Heart right ventricle (tissue), 16 donors: ENCODE measurements around the gene IL20. TPM values are rescaled to one million over a fixed set of nuclear protein-coding genes. Genes with fewer than 3 reads are reported as not detected.

Experiments
- ATAC-seq, 8 donors: fragments of 200-7000 bp; cut with Tn5 transposase; one replicate each; pipeline ENCODE4 v1.9.1; 2020; ENCODE audit warnings: mild to moderate bottlenecking in 8 of 8, moderate library complexity in 8 of 8, moderate number of reproducible peaks in 1 of 8
- DNase-seq, 2 donors: peaks; one replicate each; pipeline ENCODE4 v3.0.0-alpha.2; 2020
- H3K27ac ChIP-seq, 10 donors: fragments of 200-600 bp; sonication (generic) in 2 of 10; one replicate each; pipeline versions ENCODE4 v1.5.0 to v1.8.0; 2020 to 2022; ENCODE audit warnings: mild to moderate bottlenecking in 3 of 10
- H3K27me3 ChIP-seq, 7 donors: fragments of 200-600 bp; one replicate each; pipeline ENCODE4 v1.8.0; 2021 to 2022; ENCODE audit warnings: mild to moderate bottlenecking in 2 of 7
- H3K36me3 ChIP-seq, 9 donors: fragments of 200-600 bp; sonication (generic) in 1 of 9; one replicate each; pipeline versions ENCODE4 v1.5.0 to v1.8.0; 2020 to 2022; ENCODE audit warnings: mild to moderate bottlenecking in 2 of 9
- H3K4me1 ChIP-seq, 9 donors: fragments of 200-600 bp; sonication (generic) in 1 of 9; one replicate each; pipeline versions ENCODE4 v1.5.0 to v1.8.0; 2020 to 2022; ENCODE audit warnings: mild to moderate bottlenecking in 4 of 9
- H3K4me3 ChIP-seq, 10 donors: fragments of 200-600 bp; sonication (generic) in 2 of 10; one replicate each; pipeline versions ENCODE4 v1.5.0 to v1.8.0; 2020 to 2022; ENCODE audit warnings: mild to moderate bottlenecking in 7 of 10, moderate library complexity in 2 of 10
- H3K9me3 ChIP-seq, 11 donors: fragments of 200-600 bp in 10 of 11; sonication (generic) in 2 of 11; one replicate each; pipeline versions ENCODE4 v1.5.0 to v1.8.0; 2013 to 2022; ENCODE audit warnings: mild to moderate bottlenecking in 2 of 11, control low read depth in 1 of 11, moderate library complexity in 1 of 11
- whole genome bisulfite sequencing, 2 donors: extraction: QIAGEN DNeasy Blood & Tissue Kit; methylation state at CpG; one replicate each; pipeline ENCODE4 v1.1.7; 2013; ENCODE audit warnings: inconsistent platforms in 1 of 2; 5-methylcytosine and 5-hydroxymethylcytosine counted together
- intact Hi-C, 10 donors: fragments of 100-400 bp; cut with DNase I; formaldehyde crosslinking; loops; one replicate each; pipeline versions ENCODE4 v1.11.1 to v1.14.2; 2022
- polyA plus RNA-seq, 2 donors: library from polyadenylated mRNA; stranded (reverse); fragments of 200-250 nt; gene quantifications; one replicate each; pipeline ENCODE4 v1.2.3, GENCODE V29; 2013
- total RNA-seq, 10 donors: library from RNA; stranded (reverse); fragmentation: NEBNext Ultra II Directional in 3 of 10; extraction: Animal tissue kit (Norgen Biotek cat#: 25700) in 3 of 10; gene quantifications; one replicate each; pipeline versions ENCODE4 v1.2.1 to v1.2.4, GENCODE V29; 2021 to 2023
- TF ChIP-seq, protein P1 (sequence below), 9 donors: fragments of 200-600 bp; sonication (generic) in 2 of 9; IDR thresholded peaks; one replicate each; pipeline versions ENCODE4 v1.5.0 to v1.8.0; 2021 to 2022; ENCODE audit warnings: antibody characterized with exemption in 9 of 9, mild to moderate bottlenecking in 5 of 9, moderate library complexity in 1 of 9
- donor health status: Arrhythmogenic right ventricular cardiomyopathy.
- donor health status: ischemic (EF 13 %, LVEDD 7.1; RV severe dilation, severe dysfunction).
- donor health status: healthy with polysubstance abuse.
- donor health status: DM: no; HTN: yes; CAD: no.
- donor health status: DM: no; HTN: no; CAD: no.
- donor health status: ischemic (EF 25% LVEDD 6.9; RV normal size, moderate dysfunction).
- donor health status: ischemic (EF 25% LVEDD 5.7; RV mildly dilated, moderate dysfunction).
- donor health status: healthy.
- donor health status: DM: yes; HTN: yes; CAD: no.
- donor health status: Ischemic cardiomyopathy.
- donor health status: ischemic (EF 35%, LVEDD 5.7; RV mildly dilated, moderate dysfunction).
- donor health status: nonischemic (EF 11% LVEDD 7.7; RV severe dilation, severe dysfunction).
- donor health status: DM: yes; HTN: yes; CAD: no.
- donor health status: PGD.
- donor health status: ischemic (EF 29% LVEDD 5.4; RV normal size, mild dysfunction).
- donor health status: nonischemic (EF 23%, LVEDD 6.1; RV moderate dilation, normal function).

The IL20 gene
- total and polyA plus RNA-seq, 12 donors, result not detected

- intact Hi-C loops, result loop anchor here in 1 of 10 donors (10.0 kb wide), 1 partner anchor 405 kb away; no protein-coding TSS in a partner anchor
- no peak overlapping the region for H3K27ac ChIP-seq
- ATAC-seq, result no peak
Measured at GRCh38 chr1:206900149-206900548, 34.7 kb downstream of the IL20 start.

GRCh38 chr1:206901944-206902343, 36.5 kb downstream of the IL20 start:
- no peaks in the 10 kb centered on the region for H3K9me3 ChIP-seq
- peaks cover 0 to 15% (median 6%) of the 10 kb centered on the region in 9 donors for H3K4me1 ChIP-seq
- 90 to 91% methylated on average over 6 of the region's 6 CpGs for WGBS, 2 donors
- H3K4me3 ChIP-seq, result no peak overlapping the region
- DNase-seq (no peak), ATAC-seq (no peak)
- H3K27ac ChIP-seq, result no peak overlapping the region
- TF ChIP-seq, protein P1, sequence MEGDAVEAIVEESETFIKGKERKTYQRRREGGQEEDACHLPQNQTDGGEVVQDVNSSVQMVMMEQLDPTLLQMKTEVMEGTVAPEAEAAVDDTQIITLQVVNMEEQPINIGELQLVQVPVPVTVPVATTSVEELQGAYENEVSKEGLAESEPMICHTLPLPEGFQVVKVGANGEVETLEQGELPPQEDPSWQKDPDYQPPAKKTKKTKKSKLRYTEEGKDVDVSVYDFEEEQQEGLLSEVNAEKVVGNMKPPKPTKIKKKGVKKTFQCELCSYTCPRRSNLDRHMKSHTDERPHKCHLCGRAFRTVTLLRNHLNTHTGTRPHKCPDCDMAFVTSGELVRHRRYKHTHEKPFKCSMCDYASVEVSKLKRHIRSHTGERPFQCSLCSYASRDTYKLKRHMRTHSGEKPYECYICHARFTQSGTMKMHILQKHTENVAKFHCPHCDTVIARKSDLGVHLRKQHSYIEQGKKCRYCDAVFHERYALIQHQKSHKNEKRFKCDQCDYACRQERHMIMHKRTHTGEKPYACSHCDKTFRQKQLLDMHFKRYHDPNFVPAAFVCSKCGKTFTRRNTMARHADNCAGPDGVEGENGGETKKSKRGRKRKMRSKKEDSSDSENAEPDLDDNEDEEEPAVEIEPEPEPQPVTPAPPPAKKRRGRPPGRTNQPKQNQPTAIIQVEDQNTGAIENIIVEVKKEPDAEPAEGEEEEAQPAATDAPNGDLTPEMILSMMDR (IDR thresholded peaks at IDR 0.05), result no peak
- intact Hi-C loops, result loop anchor here in 1 of 10 donors (10.0 kb wide), 1 partner anchor 407 kb away; no protein-coding TSS in a partner anchor
- peaks cover 0 to 5% (median 0%) of the 10 kb centered on the region in 9 donors for H3K36me3 ChIP-seq
- H3K27me3 ChIP-seq, result peaks cover 0 to 4% (median 0%) of the 10 kb centered on the region in 7 donors

More at GRCh38 chr1:206900149-206900548, 34.7 kb downstream of the IL20 start:
- H3K9me3 ChIP-seq, result no peaks in the 10 kb centered on the region
- WGBS, 2 donors, result 85 to 87% methylated on average over 7 of the region's 7 CpGs
- H3K4me3 ChIP-seq, result no peak overlapping the region
- peaks cover 0 to 4% (median 0%) of the 10 kb centered on the region in 7 donors for H3K27me3 ChIP-seq
- TF ChIP-seq, protein P1 (IDR thresholded peaks at IDR 0.05), result no peak
- H3K4me1 ChIP-seq, result peaks cover 0 to 15% (median 5%) of the 10 kb centered on the region in 9 donors
- no peak for DNase-seq
- peaks cover 0 to 5% (median 0%) of the 10 kb centered on the region in 9 donors for H3K36me3 ChIP-seq

DNA sequence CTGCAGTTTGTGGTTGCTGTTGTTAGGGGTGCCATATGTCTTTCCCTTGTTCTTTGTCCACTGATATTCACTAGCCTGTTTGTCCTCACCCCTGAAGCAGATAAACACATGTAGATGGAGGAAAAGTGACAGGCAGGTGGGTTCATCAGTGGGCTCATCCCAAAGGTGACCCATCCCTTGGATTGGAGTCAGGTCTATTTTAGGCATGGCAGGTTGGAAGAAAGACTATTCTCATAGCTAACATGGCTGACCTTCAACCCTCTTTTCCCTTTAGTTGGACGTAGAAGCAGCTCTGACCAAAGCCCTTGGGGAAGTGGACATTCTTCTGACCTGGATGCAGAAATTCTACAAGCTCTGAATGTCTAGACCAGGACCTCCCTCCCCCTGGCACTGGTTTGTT, 37.3 kb downstream of the IL20 start:
- intact Hi-C loops, result loop anchor here in 1 of 10 donors (10.0 kb wide), 1 partner anchor 408 kb away; no protein-coding TSS in a partner anchor
- ATAC-seq, result no peak
- peaks cover 0 to 6% (median 0%) of the 10 kb centered on the region in 7 donors for H3K27me3 ChIP-seq
- no peak for DNase-seq
- peaks cover 0 to 5% (median 0%) of the 10 kb centered on the region in 9 donors for H3K36me3 ChIP-seq
- TF ChIP-seq, protein P1 (IDR thresholded peaks at IDR 0.05), result no peak
- WGBS, 2 donors, result 52 to 64% methylated on average over 1 of the region's 1 CpG
- no peak overlapping the region for H3K4me3 ChIP-seq
- H3K9me3 ChIP-seq, result no peaks in the 10 kb centered on the region
- peaks cover 0 to 15% (median 6%) of the 10 kb centered on the region in 9 donors for H3K4me1 ChIP-seq
- no peak overlapping the region for H3K27ac ChIP-seq

DNA sequence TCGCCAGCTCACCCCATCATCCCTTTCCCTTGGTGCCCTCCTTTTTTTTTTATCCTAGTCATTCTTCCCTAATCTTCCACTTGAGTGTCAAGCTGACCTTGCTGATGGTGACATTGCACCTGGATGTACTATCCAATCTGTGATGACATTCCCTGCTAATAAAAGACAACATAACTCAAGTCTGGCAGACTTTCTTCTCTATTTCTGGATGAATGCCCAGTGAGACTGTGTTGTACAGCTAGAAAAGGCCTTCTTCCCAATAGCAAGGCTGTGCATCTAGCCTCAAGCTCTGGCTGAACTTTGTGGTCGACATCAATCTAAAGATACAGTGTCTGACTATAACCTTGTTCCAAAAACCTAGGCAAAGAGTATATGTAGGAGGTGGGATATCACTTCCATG, 38.3 kb downstream of the IL20 start:
- DNase-seq (no peak), ATAC-seq (peak in 6 of 8 donors; percentile 31 to 79 (median 61))
- Histone ChIP-seq H3K4me1 (peaks cover 0 to 15% (median 6%) of the 10 kb centered on the region in 9 donors), H3K4me3 (no peak overlapping the region), H3K27me3 (peaks cover 0 to 16% (median 0%) of the 10 kb centered on the region in 7 donors), H3K27ac (peak overlapping the region in 5 of 10 donors; percentile 11 to 59 (median 35)), H3K36me3 (peaks cover 0 to 5% (median 0%) of the 10 kb centered on the region in 9 donors), H3K9me3 (no peaks in the 10 kb centered on the region)
- intact Hi-C loops, result loop anchor here in 1 of 10 donors (10.0 kb wide), 1 partner anchor 409 kb away; no protein-coding TSS in a partner anchor
- TF ChIP-seq, protein P1 (IDR thresholded peaks at IDR 0.05), result no peak
- WGBS, 2 donors, result 41 to 63% methylated on average over 2 of the region's 2 CpGs
